Measurements from ENCODE around the gene COP1. TPM values are rescaled to one million over a fixed set of nuclear protein-coding genes. Genes with fewer than 3 reads are reported as not detected.

COP1 gene
- total and polyA plus RNA-seq, 2 of the 8 experiments (the other 6 are each of a cell fraction or from before 2014, with no cell fraction given) = 26.2 to 44.9 TPM

- no peak for FAIRE-seq
- Histone ChIP-seq H3K79me2 (ENCODE audit: control insufficient read depth in 1 of 2, insufficient read depth in 2 of 2, low read length in 2 of 2) (no peaks in the 10 kb centered on the region), H3K14ac (ENCODE audit: insufficient read length) (no peak overlapping the region), H4K5ac (ENCODE audit: insufficient read length, low read depth, low read length) (no peak overlapping the region), H2BK12ac (ENCODE audit: low read depth, low read length) (no peak overlapping the region), H3K18ac (ENCODE audit: extremely low read depth, low read length) (no peak overlapping the region), H3K56ac (replicated peaks; ENCODE audit: insufficient read length, low read depth, low read length) (no peak overlapping the region), H3K27me3 (replicated peaks in 1 of 4; ENCODE audit: control insufficient read depth in 3 of 4, extremely low read depth in 1 of 4, insufficient read depth in 3 of 4, low read length in 3 of 4) (peaks cover 0 to 1% (median 0%) of the 10 kb centered on the region in 4 experiments; a peak in 1 of 7 replicates), H2BK20ac (ENCODE audit: low read length) (no peak overlapping the region), H3K9ac (replicated peaks in 1 of 4; ENCODE audit: extremely low read depth in 1 of 4, low read depth in 3 of 4, low read length in 3 of 4) (no peak overlapping the region), H3K36me3 (ENCODE audit: control insufficient read depth in 2 of 4, insufficient read depth in 4 of 4, low read length in 3 of 4) (peaks cover 0 to 12% (median 3%) of the 10 kb centered on the region in 4 experiments; a peak in 2 of 8 replicates), H3K9me3 (ENCODE audit: insufficient read depth in 2 of 2, low read depth in 1 of 2, low read length in 1 of 2) (peaks cover 10 to 11% of the 10 kb centered on the region in 2 experiments; a peak in 3 of 4 replicates), H3K79me1 (ENCODE audit: low read depth, low read length) (no peaks in the 10 kb centered on the region), H2BK5ac (ENCODE audit: low read depth, low read length) (no peak overlapping the region), H2AK5ac (ENCODE audit: low read depth, low read length) (no peak overlapping the region), H3K27ac (ENCODE audit: low read depth, low read length) (no peak overlapping the region), H2BK120ac (replicated peaks; ENCODE audit: low read depth, low read length) (no peak overlapping the region), H3K23ac (ENCODE audit: insufficient read length) (no peak overlapping the region), H4K91ac (replicated peaks; ENCODE audit: insufficient read length, low read length) (no peak overlapping the region), H3K4me2 (ENCODE audit: insufficient read depth in 1 of 2, low read depth in 2 of 2, low read length in 2 of 2) (no peak overlapping the region), H2BK15ac (ENCODE audit: low read length) (no peak overlapping the region), H4K20me1 (replicated peaks in 1 of 2; ENCODE audit: control insufficient read depth in 1 of 2, insufficient read depth in 2 of 2, low read length in 2 of 2) (no peaks in the 10 kb centered on the region), H3K23me2 (ENCODE audit: low read depth, low read length) (no peaks in the 10 kb centered on the region), H3K4me3 (ENCODE audit: extremely low read depth in 1 of 4, insufficient read depth in 2 of 4, low read depth in 3 of 4, low read length in 4 of 4) (no peak overlapping the region), H2AFZ (ENCODE audit: low read length) (no peak overlapping the region), H4K8ac (ENCODE audit: extremely low read depth, insufficient read depth, low read length) (no peak overlapping the region), H3K4ac (replicated peaks; ENCODE audit: insufficient read length, low read depth, low read length) (no peak overlapping the region), H3K4me1 (replicated peaks in 1 of 4; ENCODE audit: control insufficient read depth in 3 of 4, insufficient read depth in 4 of 4, low read length in 3 of 4) (no peaks in the 10 kb centered on the region)
- POLR2A ChIA-PET (ENCODE audit: partially characterized antibody) = no interaction called here
- CTCF ChIA-PET (ENCODE audit: partially characterized antibody) = interaction anchor here (0.7 kb wide), 1 partner anchor 38 kb away, joined by 3 read pairs; no protein-coding TSS in a partner anchor
- WGBS, 2 experiments (ENCODE audit: extremely low coverage in 1 of 2, insufficient coverage in 1 of 2, insufficient read length in 1 of 2, insufficient replicate concordance in 2 of 2, low coverage in 1 of 2, low lambda C conversion rate in 2 of 2, missing lambda C conversion rate in 1 of 2) = 86% methylated on average over 2 of the region's 2 CpGs; no CpG with 5 or more reads in 1 of the 2 experiments
- no peak for DNase-seq (ENCODE audit: low read depth in 1 of 2, low spot score in 2 of 2)
- TF ChIP-seq TEAD4 (IDR thresholded peaks at IDR 0.05; ENCODE audit: low read depth, low read length) = no peak
- no peak for TF ChIP-seq ZNF274 (IDR thresholded peaks at IDR 0.05; ENCODE audit: borderline replicate concordance, extremely low read depth, low read length)
- no peak for TF ChIP-seq ASH2L (IDR thresholded peaks at IDR 0.05; ENCODE audit: low read length)
- no peak for TF ChIP-seq FOSL1 (IDR thresholded peaks at IDR 0.05; ENCODE audit: insufficient read depth, low read depth, low read length)
- TF ChIP-seq NANOG (IDR thresholded peaks at IDR 0.05; ENCODE audit: insufficient read depth, low read depth, low read length, poor library complexity, severe bottlenecking) = no peak
- no peak for TF ChIP-seq CTBP2 (IDR thresholded peaks at IDR 0.05; ENCODE audit: borderline replicate concordance, insufficient read depth, insufficient read length, low read length)
- TF ChIP-seq, protein P1, sequence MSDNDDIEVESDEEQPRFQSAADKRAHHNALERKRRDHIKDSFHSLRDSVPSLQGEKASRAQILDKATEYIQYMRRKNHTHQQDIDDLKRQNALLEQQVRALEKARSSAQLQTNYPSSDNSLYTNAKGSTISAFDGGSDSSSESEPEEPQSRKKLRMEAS (IDR thresholded peaks at IDR 0.05) = no peak
- no peak for TF ChIP-seq POLR2AphosphoS5 (IDR thresholded peaks at IDR 0.05; ENCODE audit: low read depth, low read length)
- TF ChIP-seq NRF1 (IDR thresholded peaks at IDR 0.05; ENCODE audit: low read depth, low read length) = no peak
- no peak for TF ChIP-seq HDAC2 (IDR thresholded peaks at IDR 0.05; ENCODE audit: borderline replicate concordance in 1 of 2, low read depth in 2 of 2, low read length in 2 of 2)
- TF ChIP-seq YY1 (IDR thresholded peaks at IDR 0.05; ENCODE audit: low read depth, low read length) = no peak
- no peak for TF ChIP-seq JUND (IDR thresholded peaks at IDR 0.05; ENCODE audit: low read length)
- TF ChIP-seq GTF2F1 (IDR thresholded peaks at IDR 0.05; ENCODE audit: borderline replicate concordance, low read depth, low read length) = no peak
- TF ChIP-seq TAF7 (optimal IDR thresholded peaks at IDR 0.05; ENCODE audit: borderline replicate concordance, low read depth, low read length) = no peak
Observed at GRCh38 chr1:176009951-176010350, 197.1 kb downstream of the COP1 start.
